Measurements from ENCODE around the gene SDHB. TPM values are rescaled to one million over a fixed set of nuclear protein-coding genes. Genes with fewer than 3 reads are reported as not detected.

Gene SDHB
- total RNA-seq, 2 donors from 2014 or later: 93.0 to 113 TPM

- TF ChIP-seq POLR2A (IDR thresholded peaks at IDR 0.05) (no peak), CTCF (IDR thresholded peaks at IDR 0.05) (no peak), POLR2AphosphoS5 (IDR thresholded peaks at IDR 0.05) (no peak)
- no peak overlapping the region for H3K27ac ChIP-seq
Observed at GRCh38 chr1:17013491-17014320, 40.1 kb downstream of the SDHB start.

GRCh38 chr1:17012775-17013490, 40.9 kb downstream of the SDHB start:
- Histone ChIP-seq H3K27me3 (replicated peaks; ENCODE audit: insufficient read depth) (no peaks in the 10 kb centered on the region), H3K4me3 (no peak overlapping the region), H3K4me1 (replicated peaks) (peaks cover 4% of the 10 kb centered on the region), H3K27ac (no peak overlapping the region), H3K36me3 (no peaks in the 10 kb centered on the region), H3K9me3 (no peaks in the 10 kb centered on the region)
- WGBS: 68% methylated on average over 9 of the region's 9 CpGs
- intact Hi-C loops (cut with DNase I): no loop called here
- no peak for DNase-seq (ENCODE audit: low spot score)
- TF ChIP-seq POLR2AphosphoS5 (IDR thresholded peaks at IDR 0.05) (no peak), CTCF (IDR thresholded peaks at IDR 0.05) (no peak), POLR2A (IDR thresholded peaks at IDR 0.05) (no peak)

More at GRCh38 chr1:17013491-17014320, 40.1 kb downstream of the SDHB start:
- Histone ChIP-seq H3K27me3 (replicated peaks; ENCODE audit: insufficient read depth) (no peaks in the 10 kb centered on the region), H3K4me1 (replicated peaks) (peaks cover 4% of the 10 kb centered on the region), H3K36me3 (no peaks in the 10 kb centered on the region), H3K4me3 (no peak overlapping the region), H3K9me3 (no peaks in the 10 kb centered on the region)
- no peak for DNase-seq (ENCODE audit: low spot score)
- WGBS: 88% methylated on average over 13 of the region's 13 CpGs
- intact Hi-C loops (cut with DNase I): no loop called here

GRCh38 chr1:17011439-17012307, 42.2 kb downstream of the SDHB start, which contains the start of gene ATP13A2:
TSS of gene ATP13A2 (minus strand) at chr1:17011928. CDS start at chr1:17011738, 190 bp downstream.
- TF ChIP-seq CTCF (IDR thresholded peaks at IDR 0.05): no peak
- TF ChIP-seq POLR2AphosphoS5 (IDR thresholded peaks at IDR 0.05): peak; percentile 66
- TF ChIP-seq POLR2A (IDR thresholded peaks at IDR 0.05): peak; percentile 41
- H3K4me3 ChIP-seq: peak within 1 kb of the TSS; percentile 79 to 92
- no peaks in the 10 kb centered on the region for H3K9me3 ChIP-seq
- H3K36me3 ChIP-seq: no peaks in the 10 kb centered on the region
- no peaks in the 10 kb centered on the region for H3K27me3 ChIP-seq (replicated peaks; ENCODE audit: insufficient read depth)
- 1% methylated on average over 56 of the region's 94 CpGs for WGBS
- DNase-seq (ENCODE audit: low spot score): peak; percentile 74
- H3K27ac ChIP-seq: peak within 1 kb of the TSS; percentile 45 to 70
- peaks cover 4% of the 10 kb centered on the region for H3K4me1 ChIP-seq (replicated peaks)
- intact Hi-C loops (cut with DNase I): no loop called here

GRCh38 chr1:17011092-17011438, 42.8 kb downstream of the SDHB start:
- intact Hi-C loops (cut with DNase I): no loop called here
- H3K4me3 ChIP-seq: peak overlapping the region; percentile 79 to 92
- no peak for DNase-seq (ENCODE audit: low spot score)
- H3K4me1 ChIP-seq (replicated peaks): peaks cover 4% of the 10 kb centered on the region
- WGBS: under 1% methylated on average over 15 of the region's 15 CpGs
- no peak for TF ChIP-seq POLR2AphosphoS5 (IDR thresholded peaks at IDR 0.05)
- TF ChIP-seq POLR2A (IDR thresholded peaks at IDR 0.05): no peak
- no peak for TF ChIP-seq CTCF (IDR thresholded peaks at IDR 0.05)
- no peaks in the 10 kb centered on the region for H3K27me3 ChIP-seq (replicated peaks; ENCODE audit: insufficient read depth)
- H3K9me3 ChIP-seq: no peaks in the 10 kb centered on the region
- H3K36me3 ChIP-seq: no peaks in the 10 kb centered on the region
- peak overlapping the region; percentile 45 to 70 for H3K27ac ChIP-seq

All from prostate gland (tissue), 2 donors.